ENCODE results near the gene COBLL1. TPM values are rescaled to one million over a fixed set of nuclear protein-coding genes. Genes with fewer than 3 reads are reported as not detected.
"Not testable (repeated sequence)": the region's sequence is repeated elsewhere in the genome, so short reads cannot be mapped to it uniquely, and the experiment has no call there.

The COBLL1 gene
- total RNA-seq, 3 donors from 2014 or later = 19.5 to 30.0 (median 26.1) TPM

DNA sequence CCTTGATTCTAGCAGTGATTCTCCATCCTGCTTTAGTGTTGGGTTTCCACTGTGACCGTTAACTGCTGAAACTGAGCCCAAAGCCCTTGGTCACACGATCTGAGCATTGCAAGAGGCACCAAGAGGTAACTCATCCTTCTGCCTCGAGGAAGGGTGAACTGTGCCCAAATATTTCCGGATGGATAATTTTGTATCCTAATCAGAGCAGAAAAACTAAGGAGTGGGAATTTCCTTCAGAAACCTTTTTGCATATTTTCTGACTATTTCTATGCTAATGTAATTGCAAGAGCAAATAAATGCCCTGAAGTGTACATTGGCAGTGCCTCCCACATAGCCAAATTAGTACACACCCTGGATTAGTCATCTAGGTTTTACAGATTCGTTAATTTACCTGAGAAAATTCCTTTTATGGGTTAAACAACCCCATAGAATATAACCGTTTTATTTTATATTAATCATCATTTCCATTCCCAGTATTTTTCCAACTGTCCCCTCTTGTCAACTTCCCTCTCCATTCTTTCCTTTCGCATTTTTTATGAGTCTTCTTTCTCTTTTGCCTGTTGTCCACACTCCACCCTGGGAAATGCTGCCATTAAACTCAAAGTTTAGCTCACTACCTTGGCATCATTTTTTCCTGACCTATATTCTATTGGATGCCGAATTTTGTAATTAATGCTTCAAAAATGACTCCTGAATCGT is 31.7 kb upstream of the COBLL1 start:
- H3K4me3 ChIP-seq = no peak overlapping the region
- DNase-seq (no peak), ATAC-seq (peak; percentile 40)
- no peaks in the 10 kb centered on the region for H3K4me1 ChIP-seq (ENCODE audit: low read depth)
- intact Hi-C loops (cut with DNase I, micrococcal nuclease) = no loop called here
- H3K36me3 ChIP-seq (ENCODE audit: low read depth) = no peaks in the 10 kb centered on the region
- no peak for TF ChIP-seq CTCF (IDR thresholded peaks at IDR 0.05)
- no peaks in the 10 kb centered on the region for H3K9me3 ChIP-seq

DNA sequence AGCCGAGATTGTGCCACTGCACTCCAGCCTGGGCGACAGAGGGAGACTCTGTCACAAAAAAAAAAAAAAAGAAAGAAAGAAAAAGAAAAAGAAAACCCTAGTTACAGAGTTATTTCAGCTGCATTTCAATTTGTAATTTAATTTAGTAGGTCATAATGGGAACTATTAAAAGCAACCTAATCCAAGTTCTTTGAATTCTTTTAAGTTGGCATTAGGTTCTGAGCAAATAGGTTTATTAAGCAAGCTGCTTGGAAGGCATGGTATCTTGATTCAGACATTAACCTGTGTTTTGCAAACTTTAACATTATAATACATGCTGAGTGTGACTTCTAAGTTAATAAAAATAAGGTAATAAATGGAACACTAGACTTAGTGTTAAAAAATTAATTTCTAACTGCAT is 29.8 kb upstream of the COBLL1 start:
- H3K4me3 ChIP-seq = no peak overlapping the region
- intact Hi-C loops (cut with DNase I, micrococcal nuclease) = no loop called here
- TF ChIP-seq CTCF (IDR thresholded peaks at IDR 0.05) = no peak
- ATAC-seq = no peak
- no peaks in the 10 kb centered on the region for H3K4me1 ChIP-seq (ENCODE audit: low read depth)
- no peaks in the 10 kb centered on the region for H3K9me3 ChIP-seq
- no peaks in the 10 kb centered on the region for H3K36me3 ChIP-seq (ENCODE audit: low read depth)
- DNase-seq = no peak

- Histone ChIP-seq H3K4me1 (ENCODE audit: low read depth) (no peaks in the 10 kb centered on the region), H3K4me3 (no peak overlapping the region), H3K36me3 (ENCODE audit: low read depth) (no peaks in the 10 kb centered on the region), H3K9me3 (no peaks in the 10 kb centered on the region)
- DNase-seq = no peak
- intact Hi-C loops (cut with DNase I, micrococcal nuclease) = no loop called here
- TF ChIP-seq CTCF (IDR thresholded peaks at IDR 0.05) = no peak
- ATAC-seq = no peak
These were observed 27.8 kb upstream of the COBLL1 start for GRCh38 chr2:164869420-164869772.

- DNase-seq (no peak), ATAC-seq (no peak)
- no peaks in the 10 kb centered on the region for H3K36me3 ChIP-seq (ENCODE audit: low read depth)
- no peaks in the 10 kb centered on the region for H3K9me3 ChIP-seq
- H3K4me3 ChIP-seq = no peak overlapping the region
- intact Hi-C loops (cut with DNase I, micrococcal nuclease) = no loop called here
- TF ChIP-seq CTCF (IDR thresholded peaks at IDR 0.05) = no peak
- H3K4me1 ChIP-seq (ENCODE audit: low read depth) = no peaks in the 10 kb centered on the region
These were observed 27.2 kb upstream of the COBLL1 start for GRCh38 chr2:164868563-164869419.

DNA sequence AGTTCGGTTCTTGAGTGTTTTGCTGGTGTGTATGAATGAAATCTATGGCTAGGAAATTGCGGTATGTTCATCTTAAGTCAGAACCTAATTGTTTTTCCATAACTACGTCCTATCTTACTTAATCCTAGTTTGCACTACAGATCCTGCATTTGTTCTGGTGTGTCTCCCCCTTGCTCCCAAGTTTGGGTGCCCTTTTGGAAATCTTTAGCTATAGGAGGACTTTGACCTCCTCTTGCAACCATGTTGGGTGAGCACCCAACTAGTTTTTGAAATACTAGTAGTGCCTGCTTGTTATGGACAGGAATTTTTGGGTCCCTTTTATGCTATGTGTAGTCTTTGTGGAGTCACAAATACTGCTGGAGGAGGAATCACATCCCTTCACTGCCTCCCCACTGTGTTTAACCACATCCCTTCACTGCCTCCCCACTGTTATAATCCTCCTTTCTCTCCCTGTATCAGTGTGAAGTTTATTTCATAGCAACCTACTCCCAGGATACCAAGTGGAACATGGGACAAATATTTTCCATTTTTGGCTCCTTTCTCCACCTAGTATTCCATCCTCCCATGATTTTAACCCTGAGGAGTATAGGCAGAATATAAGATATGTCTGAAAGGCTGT is 26.3 kb upstream of the COBLL1 start:
- H3K4me1 ChIP-seq (ENCODE audit: low read depth) = no peaks in the 10 kb centered on the region
- intact Hi-C loops (cut with DNase I, micrococcal nuclease) = no loop called here
- no peaks in the 10 kb centered on the region for H3K36me3 ChIP-seq (ENCODE audit: low read depth)
- DNase-seq (no peak), ATAC-seq (no peak)
- H3K9me3 ChIP-seq = no peaks in the 10 kb centered on the region
- no peak overlapping the region for H3K4me3 ChIP-seq
- no peak for TF ChIP-seq CTCF (IDR thresholded peaks at IDR 0.05)

GRCh38 chr2:164866381-164866780 is 24.8 kb upstream of the COBLL1 start:
- ATAC-seq; H3K4me1 ChIP-seq (ENCODE audit: low read depth); DNase-seq; H3K9me3 ChIP-seq; H3K4me3 ChIP-seq; H3K36me3 ChIP-seq (ENCODE audit: low read depth); intact Hi-C loops (cut with DNase I, micrococcal nuclease): not testable (repeated sequence)
